ENCODE results near the gene CCDC3. TPM values are rescaled to one million over a fixed set of nuclear protein-coding genes. Genes with fewer than 3 reads are reported as not detected.
A peak's percentile ranks its signal among the peaks of the same experiment; 100 is the strongest.
"Not testable (repeated sequence)": the region's sequence is repeated elsewhere in the genome, so short reads cannot be mapped to it uniquely, and the experiment has no call there.

Gene CCDC3
- total RNA-seq, 1 experiment from 2014 or later, result 2.8 TPM

DNA sequence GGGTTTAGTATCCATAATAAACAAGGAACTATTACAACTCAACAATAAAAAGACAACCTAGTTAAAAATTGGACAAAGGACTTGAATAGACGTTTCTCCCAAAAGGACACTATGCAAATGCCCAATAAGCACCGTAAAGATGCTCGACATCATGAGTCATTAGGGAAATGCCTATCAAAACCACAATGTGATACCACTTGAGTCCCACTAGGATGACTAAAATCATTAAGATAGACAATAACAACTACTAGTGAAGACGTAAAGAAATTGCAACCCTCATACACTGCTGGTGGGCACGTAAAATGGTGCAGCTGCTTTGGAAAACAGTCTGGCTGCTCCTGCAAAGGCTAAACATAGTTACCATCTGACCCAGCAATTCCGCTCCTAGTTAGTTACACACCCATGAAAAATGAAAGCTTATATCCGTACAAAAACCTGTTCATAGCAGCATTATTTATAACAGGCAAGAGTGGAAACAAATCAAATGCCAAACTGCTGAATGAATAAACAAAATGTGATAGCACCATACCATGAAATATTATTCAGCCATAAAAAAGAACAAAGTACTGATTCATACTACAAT lies 17.3 kb downstream of the CCDC3 start:
- ChIA-PET CTCF (no interaction called here), POLR2A (ENCODE audit: low non-redundant PET) (no interaction called here)
- TF ChIP-seq, protein P1, sequence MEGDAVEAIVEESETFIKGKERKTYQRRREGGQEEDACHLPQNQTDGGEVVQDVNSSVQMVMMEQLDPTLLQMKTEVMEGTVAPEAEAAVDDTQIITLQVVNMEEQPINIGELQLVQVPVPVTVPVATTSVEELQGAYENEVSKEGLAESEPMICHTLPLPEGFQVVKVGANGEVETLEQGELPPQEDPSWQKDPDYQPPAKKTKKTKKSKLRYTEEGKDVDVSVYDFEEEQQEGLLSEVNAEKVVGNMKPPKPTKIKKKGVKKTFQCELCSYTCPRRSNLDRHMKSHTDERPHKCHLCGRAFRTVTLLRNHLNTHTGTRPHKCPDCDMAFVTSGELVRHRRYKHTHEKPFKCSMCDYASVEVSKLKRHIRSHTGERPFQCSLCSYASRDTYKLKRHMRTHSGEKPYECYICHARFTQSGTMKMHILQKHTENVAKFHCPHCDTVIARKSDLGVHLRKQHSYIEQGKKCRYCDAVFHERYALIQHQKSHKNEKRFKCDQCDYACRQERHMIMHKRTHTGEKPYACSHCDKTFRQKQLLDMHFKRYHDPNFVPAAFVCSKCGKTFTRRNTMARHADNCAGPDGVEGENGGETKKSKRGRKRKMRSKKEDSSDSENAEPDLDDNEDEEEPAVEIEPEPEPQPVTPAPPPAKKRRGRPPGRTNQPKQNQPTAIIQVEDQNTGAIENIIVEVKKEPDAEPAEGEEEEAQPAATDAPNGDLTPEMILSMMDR (conservative IDR thresholded peaks at IDR 0.05; ENCODE audit: low read depth, low read length), result no peak
- no peak for TF ChIP-seq EZH2 (IDR thresholded peaks at IDR 0.05; ENCODE audit: borderline replicate concordance, low read depth, low read length, poor library complexity, severe bottlenecking)
- Histone ChIP-seq H3K27ac (ENCODE audit: low read depth, low read length, poor library complexity, severe bottlenecking) (no peak overlapping the region), H3K4me3 (ENCODE audit: low read depth, low read length, poor library complexity, severe bottlenecking) (no peak overlapping the region), H3K9me3 (ENCODE audit: low read depth, low read length, poor library complexity, severe bottlenecking) (no peaks in the 10 kb centered on the region), H3K36me3 (ENCODE audit: insufficient read depth, low read length, poor library complexity, severe bottlenecking) (no peaks in the 10 kb centered on the region), H3K4me1 (ENCODE audit: insufficient read depth, low read length, poor library complexity, severe bottlenecking) (peaks cover 8% of the 10 kb centered on the region), H3K27me3 (replicated peaks; ENCODE audit: insufficient read depth, low read depth, low read length, poor library complexity) (no peaks in the 10 kb centered on the region)
- peak; percentile 40 for DNase-seq (ENCODE audit: low spot score)
- intact Hi-C loops (cut with micrococcal nuclease; ENCODE audit: unreplicated experiment), result no loop called here
- no TSS peak for BruUV-seq (replicated peaks)

DNA sequence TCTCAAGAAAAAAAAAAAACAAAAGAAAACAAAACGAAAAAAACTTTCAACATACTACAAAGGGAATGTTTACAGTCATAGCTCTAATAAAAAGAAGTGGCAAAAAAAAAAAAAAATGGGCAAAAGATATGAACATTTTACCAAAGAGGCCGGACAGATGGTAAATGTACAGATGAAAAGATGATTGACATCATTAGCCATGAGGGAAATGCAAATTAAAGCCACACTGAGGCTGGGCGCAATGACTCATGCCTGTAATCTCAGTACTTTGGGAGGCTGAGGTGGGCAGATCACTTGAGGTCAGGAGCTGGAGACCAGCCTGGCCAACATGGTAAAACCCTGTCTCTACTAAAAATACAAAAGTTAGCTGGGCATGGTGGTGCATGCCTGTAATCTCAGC lies 17.9 kb downstream of the CCDC3 start:
- CTCF ChIA-PET; H3K4me3 ChIP-seq (ENCODE audit: low read depth, low read length, poor library complexity, severe bottlenecking); H3K27me3 ChIP-seq (replicated peaks; ENCODE audit: insufficient read depth, low read depth, low read length, poor library complexity); H3K27ac ChIP-seq (ENCODE audit: low read depth, low read length, poor library complexity, severe bottlenecking); POLR2A ChIA-PET (ENCODE audit: low non-redundant PET); BruUV-seq (replicated peaks); intact Hi-C loops (cut with micrococcal nuclease; ENCODE audit: unreplicated experiment); H3K9me3 ChIP-seq (ENCODE audit: low read depth, low read length, poor library complexity, severe bottlenecking); H3K4me1 ChIP-seq (ENCODE audit: insufficient read depth, low read length, poor library complexity, severe bottlenecking); H3K36me3 ChIP-seq (ENCODE audit: insufficient read depth, low read length, poor library complexity, severe bottlenecking); DNase-seq (ENCODE audit: low spot score): not testable (repeated sequence)

DNA sequence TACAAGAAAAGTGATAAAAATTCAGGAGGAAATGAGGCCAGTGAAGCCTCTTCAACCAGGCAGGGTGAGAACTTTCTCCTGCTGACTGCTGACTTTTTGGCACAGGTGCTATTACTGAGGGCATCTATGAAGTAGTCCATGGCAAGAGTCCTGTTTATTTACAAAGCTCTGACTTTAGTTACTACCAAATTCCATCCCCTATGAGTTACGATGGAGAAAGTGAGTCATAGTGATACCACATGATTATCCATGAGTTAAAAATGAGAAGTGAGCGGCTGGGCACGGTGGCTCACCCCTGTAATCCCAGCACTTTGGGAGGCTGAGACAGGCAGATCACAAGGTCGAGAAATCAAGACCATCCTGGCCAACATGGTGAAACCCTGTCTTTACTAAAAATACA lies 19.9 kb downstream of the CCDC3 start:
- ChIA-PET CTCF (no interaction called here), POLR2A (ENCODE audit: low non-redundant PET) (no interaction called here)
- no peak overlapping the region for H3K4me3 ChIP-seq (ENCODE audit: low read depth, low read length, poor library complexity, severe bottlenecking)
- H3K27me3 ChIP-seq (replicated peaks; ENCODE audit: insufficient read depth, low read depth, low read length, poor library complexity), result no peaks in the 10 kb centered on the region
- peaks cover 8% of the 10 kb centered on the region for H3K4me1 ChIP-seq (ENCODE audit: insufficient read depth, low read length, poor library complexity, severe bottlenecking)
- TF ChIP-seq EZH2 (IDR thresholded peaks at IDR 0.05; ENCODE audit: borderline replicate concordance, low read depth, low read length, poor library complexity, severe bottlenecking), result no peak
- TF ChIP-seq, protein P1 (conservative IDR thresholded peaks at IDR 0.05; ENCODE audit: low read depth, low read length), result no peak
- intact Hi-C loops (cut with micrococcal nuclease; ENCODE audit: unreplicated experiment), result no loop called here
- H3K9me3 ChIP-seq (ENCODE audit: low read depth, low read length, poor library complexity, severe bottlenecking), result no peaks in the 10 kb centered on the region
- no peak for DNase-seq (ENCODE audit: low spot score)
- H3K36me3 ChIP-seq (ENCODE audit: insufficient read depth, low read length, poor library complexity, severe bottlenecking), result no peaks in the 10 kb centered on the region
- no TSS peak for BruUV-seq (replicated peaks)
- no peak overlapping the region for H3K27ac ChIP-seq (ENCODE audit: low read depth, low read length, poor library complexity, severe bottlenecking)

- Histone ChIP-seq H3K27me3 (replicated peaks; ENCODE audit: insufficient read depth, low read depth, low read length, poor library complexity) (no peaks in the 10 kb centered on the region), H3K9me3 (ENCODE audit: low read depth, low read length, poor library complexity, severe bottlenecking) (no peaks in the 10 kb centered on the region), H3K36me3 (ENCODE audit: insufficient read depth, low read length, poor library complexity, severe bottlenecking) (no peaks in the 10 kb centered on the region), H3K4me3 (ENCODE audit: low read depth, low read length, poor library complexity, severe bottlenecking) (no peak overlapping the region), H3K4me1 (ENCODE audit: insufficient read depth, low read length, poor library complexity, severe bottlenecking) (peaks cover 8% of the 10 kb centered on the region), H3K27ac (ENCODE audit: low read depth, low read length, poor library complexity, severe bottlenecking) (no peak overlapping the region)
- CTCF ChIA-PET, result no interaction called here
- POLR2A ChIA-PET (ENCODE audit: low non-redundant PET), result no interaction called here
- BruUV-seq (replicated peaks), result no TSS peak
- TF ChIP-seq, protein P1 (conservative IDR thresholded peaks at IDR 0.05; ENCODE audit: low read depth, low read length), result no peak
- TF ChIP-seq EZH2 (IDR thresholded peaks at IDR 0.05; ENCODE audit: borderline replicate concordance, low read depth, low read length, poor library complexity, severe bottlenecking), result no peak
- DNase-seq (ENCODE audit: low spot score), result no peak
- intact Hi-C loops (cut with micrococcal nuclease; ENCODE audit: unreplicated experiment), result no loop called here
These were observed 20.7 kb downstream of the CCDC3 start for GRCh38 chr10:12980713-12981306.
